NB4 (cell line): Measurements from ENCODE around the gene TMPRSS11F.

Experiments used
- POLR2A ChIP-seq: IDR thresholded peaks from 2 replicates; pipeline ENCODE4 v1.6.1; 2011; ENCODE audit warnings: mild to moderate bottlenecking; ENCODE audit not compliant: insufficient read length; ENCODE audit errors: extremely low read depth
- TF ChIP-seq, protein P1 (sequence below): IDR thresholded peaks from one replicate; pipeline ENCODE4 v1.5.1; 2012; ENCODE audit warnings: low read depth, low read length
- TF ChIP-seq, protein P2 (sequence below): IDR thresholded peaks from 2 replicates; pipeline ENCODE4 v1.6.1; 2011; ENCODE audit warnings: low read depth, low read length

DNA sequence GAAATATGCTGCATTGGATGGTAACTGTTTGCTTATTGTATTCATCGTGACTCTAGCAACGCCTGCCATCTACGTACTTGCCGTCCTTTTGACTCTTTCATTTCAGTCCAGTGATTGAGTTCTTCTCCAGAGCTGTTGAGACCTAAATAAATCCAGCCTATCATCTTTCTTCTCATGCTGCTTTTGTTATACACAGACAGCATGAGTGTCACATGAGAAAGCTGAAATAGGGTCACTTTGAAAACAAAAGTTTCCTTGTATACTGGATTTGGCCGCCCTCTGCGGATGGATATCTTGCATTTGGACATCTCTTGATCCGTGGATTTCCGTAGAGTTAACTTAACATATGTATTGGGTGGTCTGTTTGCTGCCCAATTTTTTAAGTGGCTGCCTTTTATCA is 67.2 kb downstream of the TMPRSS11F start:
- TF ChIP-seq POLR2A: no peak
- TF ChIP-seq, protein P1, sequence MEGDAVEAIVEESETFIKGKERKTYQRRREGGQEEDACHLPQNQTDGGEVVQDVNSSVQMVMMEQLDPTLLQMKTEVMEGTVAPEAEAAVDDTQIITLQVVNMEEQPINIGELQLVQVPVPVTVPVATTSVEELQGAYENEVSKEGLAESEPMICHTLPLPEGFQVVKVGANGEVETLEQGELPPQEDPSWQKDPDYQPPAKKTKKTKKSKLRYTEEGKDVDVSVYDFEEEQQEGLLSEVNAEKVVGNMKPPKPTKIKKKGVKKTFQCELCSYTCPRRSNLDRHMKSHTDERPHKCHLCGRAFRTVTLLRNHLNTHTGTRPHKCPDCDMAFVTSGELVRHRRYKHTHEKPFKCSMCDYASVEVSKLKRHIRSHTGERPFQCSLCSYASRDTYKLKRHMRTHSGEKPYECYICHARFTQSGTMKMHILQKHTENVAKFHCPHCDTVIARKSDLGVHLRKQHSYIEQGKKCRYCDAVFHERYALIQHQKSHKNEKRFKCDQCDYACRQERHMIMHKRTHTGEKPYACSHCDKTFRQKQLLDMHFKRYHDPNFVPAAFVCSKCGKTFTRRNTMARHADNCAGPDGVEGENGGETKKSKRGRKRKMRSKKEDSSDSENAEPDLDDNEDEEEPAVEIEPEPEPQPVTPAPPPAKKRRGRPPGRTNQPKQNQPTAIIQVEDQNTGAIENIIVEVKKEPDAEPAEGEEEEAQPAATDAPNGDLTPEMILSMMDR: no peak
- TF ChIP-seq, protein P2, sequence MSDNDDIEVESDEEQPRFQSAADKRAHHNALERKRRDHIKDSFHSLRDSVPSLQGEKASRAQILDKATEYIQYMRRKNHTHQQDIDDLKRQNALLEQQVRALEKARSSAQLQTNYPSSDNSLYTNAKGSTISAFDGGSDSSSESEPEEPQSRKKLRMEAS: no peak
